Lower leg skin (tissue), 3 donors: Measurements from ENCODE around the gene TRPM3.

Source experiments
- CTCF ChIP-seq, 3 donors: fragments of 450-650 bp; IDR thresholded peaks; one replicate each; pipeline ENCODE4 v1.5.1; 2016; ENCODE audit warnings: antibody characterized with exemption in 3 of 3, mild to moderate bottlenecking in 3 of 3, moderate library complexity in 2 of 3
- POLR2A ChIP-seq, 2 donors: fragments of 450-650 bp; IDR thresholded peaks; one replicate each; pipeline ENCODE4 v1.6.1; 2016 to 2017; ENCODE audit warnings: antibody characterized with exemption in 2 of 2, mild to moderate bottlenecking in 1 of 2, moderate library complexity in 1 of 2

- TF ChIP-seq CTCF (IDR thresholded peaks at IDR 0.05) = no peak
- TF ChIP-seq POLR2A (IDR thresholded peaks at IDR 0.05) = no peak
Observed at GRCh38 chr9:70859694-70860093, 261.7 kb downstream of the TRPM3 start.
